GM18951 (cell line): ENCODE measurements around the gene PCDHGB6.
"Not testable (repeated sequence)": the region's sequence is repeated elsewhere in the genome, so short reads cannot be mapped to it uniquely, and the experiment has no call there.

ENCODE experiments used
- POLR2A ChIP-seq: IDR thresholded peaks from 4 replicates; pipeline ENCODE4 v1.6.1; 2011; ENCODE audit warnings: mild to moderate bottlenecking; ENCODE audit not compliant: insufficient read length, insufficient read depth; ENCODE audit errors: extremely low read depth
- in situ Hi-C: fragments of 300-500 bp; cut with MboI; formaldehyde crosslinking; loops from one replicate; pipeline ENCODE4 v1.12.0; 2022; ENCODE audit warnings: low sequenced_read_pairs, mixed read lengths, inconsistent platforms; ENCODE audit not compliant: unreplicated experiment

Gene PCDHGB6

DNA sequence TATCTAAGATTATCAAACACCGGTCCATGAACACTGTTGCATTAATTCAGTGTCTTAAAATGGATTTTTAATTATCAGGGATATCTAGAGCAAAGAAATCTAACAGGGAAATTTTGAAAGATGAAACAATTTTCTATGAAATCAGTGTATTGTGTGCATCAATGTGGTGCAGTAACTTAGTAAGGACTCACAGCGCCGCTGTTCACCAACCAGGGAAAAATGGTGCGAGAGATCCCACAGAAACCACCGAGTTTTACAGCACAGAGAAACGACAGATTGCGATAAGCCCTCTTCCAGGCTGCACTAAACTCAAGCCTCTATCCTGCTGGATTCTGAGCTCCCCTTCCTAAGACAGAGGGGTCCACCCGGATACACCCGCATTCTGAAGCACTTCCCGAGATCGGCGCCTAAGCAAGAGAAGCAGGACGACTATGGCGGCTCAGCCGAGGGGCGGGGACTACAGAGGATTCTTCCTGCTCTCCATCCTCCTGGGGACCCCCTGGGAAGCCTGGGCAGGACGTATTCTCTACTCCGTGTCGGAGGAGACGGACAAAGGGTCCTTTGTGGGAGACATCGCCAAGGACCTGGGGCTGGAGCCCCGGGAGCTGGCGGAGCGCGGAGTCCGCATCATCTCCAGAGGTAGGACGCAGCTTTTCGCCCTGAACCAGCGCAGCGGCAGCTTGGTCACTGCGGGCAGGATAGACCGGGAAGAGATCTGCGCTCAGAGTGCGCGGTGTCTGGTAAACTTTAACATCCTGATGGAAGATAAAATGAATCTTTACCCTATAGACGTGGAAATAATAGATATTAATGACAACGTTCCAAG is 25.1 kb upstream of the PCDHGB6 start, which contains the start of gene PCDHGA7:
PCDHGA7 (plus strand) TSS at position 274 of the 826 bp plus-strand sequence; CDS start at position 432, 158 bp downstream.
- in situ Hi-C loops = no loop called here

DNA sequence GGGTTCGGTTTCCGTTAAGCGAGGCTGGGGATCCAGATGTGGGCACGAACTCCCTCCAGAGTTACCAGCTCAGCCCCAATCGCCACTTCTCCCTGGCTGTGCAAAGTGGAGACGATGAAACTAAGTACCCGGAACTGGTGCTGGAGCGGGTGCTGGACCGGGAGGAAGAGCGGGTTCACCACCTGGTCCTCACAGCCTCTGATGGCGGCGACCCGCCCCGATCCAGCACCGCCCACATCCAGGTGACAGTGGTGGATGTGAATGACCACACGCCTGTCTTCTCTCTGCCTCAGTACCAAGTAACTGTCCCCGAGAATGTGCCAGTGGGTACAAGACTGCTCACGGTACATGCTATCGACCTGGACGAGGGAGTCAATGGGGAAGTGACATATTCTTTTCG is 24.5 kb upstream of the PCDHGB6 start:
- no peak for TF ChIP-seq POLR2A
- in situ Hi-C loops = no loop called here

More for the DNA sequence above, 25.1 kb upstream of the PCDHGB6 start, which contains the start of gene PCDHGA7:
- no peak for TF ChIP-seq POLR2A

DNA sequence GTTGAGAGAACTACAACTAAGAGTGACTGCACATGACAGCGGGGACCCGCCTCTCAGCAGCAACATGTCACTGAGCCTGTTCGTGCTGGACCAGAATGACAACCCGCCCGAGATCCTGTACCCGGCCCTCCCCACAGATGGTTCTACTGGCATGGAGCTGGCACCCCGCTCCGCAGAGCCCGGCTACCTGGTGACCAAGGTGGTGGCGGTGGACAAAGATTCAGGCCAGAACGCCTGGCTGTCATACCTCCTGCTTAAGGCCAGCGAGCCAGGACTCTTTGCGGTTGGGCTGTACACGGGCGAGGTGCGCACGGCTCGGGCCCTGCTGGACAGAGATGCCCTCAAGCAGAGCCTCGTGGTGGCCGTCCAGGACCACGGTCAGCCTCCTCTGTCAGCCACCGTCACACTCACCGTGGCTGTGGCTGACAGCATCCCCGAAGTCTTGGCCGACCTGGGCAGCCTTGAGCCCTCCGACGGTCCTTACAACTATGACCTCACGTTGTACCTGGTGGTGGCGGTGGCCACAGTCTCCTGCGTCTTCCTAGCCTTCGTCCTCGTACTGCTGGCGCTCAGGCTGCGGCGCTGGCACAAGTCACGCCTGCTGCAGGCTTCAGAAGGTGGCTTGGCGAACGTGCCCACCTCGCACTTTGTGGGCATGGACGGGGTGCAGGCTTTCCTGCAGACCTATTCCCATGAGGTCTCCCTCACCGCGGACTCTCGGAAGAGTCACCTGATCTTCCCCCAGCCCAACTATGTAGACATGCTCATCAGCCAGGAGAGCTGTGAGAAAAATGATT is 23.2 kb upstream of the PCDHGB6 start:
- in situ Hi-C loops = no loop called here
- no peak for TF ChIP-seq POLR2A

DNA sequence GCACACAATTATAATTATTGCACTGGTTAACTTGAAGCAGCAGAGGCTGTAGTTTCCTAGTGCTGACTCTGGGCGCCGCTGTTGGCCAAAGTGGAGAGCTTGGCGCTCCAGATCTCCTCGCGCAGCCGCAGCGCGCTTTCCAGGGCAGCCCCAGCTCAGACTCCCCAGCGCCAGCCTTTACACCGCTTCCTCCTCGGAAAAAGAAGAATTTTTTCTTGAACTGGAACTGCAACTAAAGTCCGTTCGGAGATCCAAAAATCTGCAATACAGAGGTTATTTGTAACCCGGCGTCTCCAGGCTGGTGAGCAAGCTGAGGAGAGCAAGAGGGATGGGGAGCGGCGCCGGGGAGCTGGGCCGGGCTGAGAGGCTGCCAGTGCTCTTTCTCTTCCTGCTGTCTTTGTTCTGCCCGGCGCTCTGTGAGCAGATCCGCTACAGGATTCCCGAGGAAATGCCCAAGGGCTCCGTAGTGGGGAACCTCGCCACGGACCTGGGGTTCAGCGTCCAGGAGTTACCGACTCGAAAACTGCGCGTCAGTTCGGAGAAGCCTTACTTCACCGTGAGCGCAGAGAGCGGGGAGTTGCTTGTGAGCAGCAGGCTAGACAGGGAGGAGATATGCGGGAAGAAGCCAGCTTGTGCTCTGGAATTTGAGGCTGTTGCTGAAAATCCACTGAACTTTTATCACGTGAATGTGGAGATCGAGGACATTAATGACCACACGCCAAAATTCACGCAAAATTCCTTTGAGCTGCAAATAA is 20.1 kb upstream of the PCDHGB6 start, which contains the start of gene PCDHGB4:
PCDHGB4 (plus strand) TSS at position 142 of the 755 bp plus-strand sequence; CDS start at position 329, 187 bp downstream.
- in situ Hi-C loops = not testable (repeated sequence)

DNA sequence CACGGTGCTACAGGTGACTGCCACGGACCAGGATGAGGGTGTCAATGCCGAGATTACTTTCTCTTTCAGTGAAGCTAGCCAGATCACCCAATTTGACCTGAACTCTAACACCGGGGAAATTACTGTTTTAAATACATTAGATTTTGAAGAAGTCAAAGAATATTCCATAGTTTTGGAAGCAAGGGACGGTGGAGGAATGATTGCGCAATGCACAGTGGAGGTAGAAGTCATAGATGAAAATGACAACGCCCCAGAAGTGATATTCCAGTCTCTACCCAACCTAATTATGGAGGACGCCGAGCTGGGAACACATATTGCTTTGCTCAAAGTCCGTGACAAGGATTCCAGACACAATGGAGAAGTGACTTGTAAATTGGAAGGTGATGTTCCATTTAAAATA is 19.2 kb upstream of the PCDHGB6 start:
- in situ Hi-C loops = no loop called here
- TF ChIP-seq POLR2A = no peak

DNA sequence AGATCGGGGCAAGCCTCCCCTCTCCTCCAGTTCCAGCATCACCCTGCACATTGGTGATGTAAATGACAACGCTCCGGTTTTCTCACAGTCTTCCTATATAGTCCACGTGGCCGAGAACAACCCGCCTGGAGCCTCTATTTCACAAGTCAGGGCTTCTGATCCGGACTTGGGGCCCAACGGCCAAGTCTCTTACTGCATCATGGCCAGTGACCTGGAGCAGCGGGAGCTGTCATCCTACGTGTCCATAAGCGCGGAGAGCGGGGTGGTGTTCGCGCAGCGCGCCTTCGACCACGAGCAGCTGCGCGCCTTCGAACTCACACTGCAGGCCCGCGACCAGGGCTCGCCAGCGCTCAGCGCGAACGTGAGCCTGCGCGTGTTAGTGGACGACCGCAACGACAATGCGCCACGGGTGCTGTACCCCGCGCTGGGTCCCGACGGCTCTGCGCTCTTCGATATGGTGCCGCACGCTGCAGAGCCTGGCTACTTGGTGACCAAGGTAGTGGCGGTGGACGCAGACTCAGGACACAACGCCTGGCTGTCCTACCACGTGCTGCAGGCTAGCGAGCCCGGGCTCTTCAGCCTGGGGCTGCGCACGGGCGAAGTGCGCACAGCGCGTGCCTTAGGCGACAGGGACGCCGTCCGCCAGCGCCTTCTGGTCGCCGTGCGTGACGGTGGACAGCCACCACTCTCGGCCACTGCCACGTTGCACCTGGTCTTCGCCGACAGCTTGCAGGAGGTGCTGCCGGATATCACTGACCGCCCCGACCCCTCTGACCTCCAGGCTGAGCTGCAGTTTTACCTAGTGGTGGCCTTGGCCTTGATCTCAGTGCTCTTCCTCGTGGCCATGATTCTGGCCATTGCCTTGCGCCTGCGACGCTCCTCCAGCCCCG is 18.4 kb upstream of the PCDHGB6 start:
- in situ Hi-C loops = no loop called here

DNA sequence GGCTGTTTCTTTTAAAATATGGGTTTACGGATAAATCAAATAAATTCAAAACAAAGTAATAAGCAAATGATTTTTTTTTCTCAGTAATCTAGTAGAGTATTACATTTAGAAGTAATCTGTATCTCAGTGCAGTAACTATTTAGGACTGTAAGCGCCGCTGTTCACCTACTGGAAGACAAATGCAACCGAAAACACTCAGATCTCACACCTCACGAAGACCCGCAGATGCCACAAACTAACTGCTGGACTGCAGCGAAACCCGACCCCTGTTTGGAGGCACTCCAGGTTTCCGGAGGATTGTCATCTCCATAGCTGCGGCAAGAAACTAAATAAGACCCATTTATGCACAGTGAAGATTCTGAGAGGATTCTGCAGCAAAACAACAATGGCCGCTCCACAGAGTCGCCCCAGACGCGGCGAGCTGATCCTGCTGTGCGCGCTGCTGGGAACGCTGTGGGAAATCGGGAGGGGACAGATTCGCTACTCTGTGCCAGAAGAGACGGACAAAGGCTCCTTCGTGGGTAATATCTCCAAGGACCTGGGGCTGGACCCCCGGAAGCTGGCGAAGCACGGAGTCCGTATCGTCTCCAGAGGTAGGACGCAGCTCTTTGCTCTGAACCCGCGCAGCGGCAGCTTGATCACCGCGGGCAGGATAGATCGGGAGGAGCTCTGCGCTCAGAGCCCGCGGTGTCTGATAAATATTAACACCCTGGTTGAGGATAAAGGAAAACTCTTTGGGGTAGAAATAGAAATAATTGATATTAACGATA is 15.2 kb upstream of the PCDHGB6 start, which contains the start of gene PCDHGA8:
PCDHGA8 (plus strand) TSS at position 205 of the 770 bp plus-strand sequence; CDS start at position 386, 181 bp downstream.
- no peak for TF ChIP-seq POLR2A
- in situ Hi-C loops = no loop called here

More for the DNA sequence above, 18.4 kb upstream of the PCDHGB6 start:
- TF ChIP-seq POLR2A = no peak

DNA sequence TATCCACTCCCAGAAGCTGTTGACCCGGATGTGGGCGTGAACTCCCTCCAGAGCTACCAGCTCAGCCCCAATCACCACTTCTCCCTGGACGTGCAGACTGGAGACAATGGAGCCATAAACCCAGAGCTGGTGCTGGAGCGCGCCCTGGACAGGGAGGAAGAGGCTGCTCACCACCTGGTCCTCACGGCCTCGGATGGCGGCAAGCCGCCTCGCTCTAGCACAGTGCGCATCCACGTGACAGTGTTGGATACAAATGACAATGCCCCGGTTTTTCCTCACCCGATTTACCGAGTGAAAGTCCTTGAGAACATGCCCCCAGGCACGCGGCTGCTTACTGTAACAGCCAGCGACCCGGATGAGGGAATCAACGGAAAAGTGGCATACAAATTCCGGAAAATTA is 14.6 kb upstream of the PCDHGB6 start:
- no peak for TF ChIP-seq POLR2A
- in situ Hi-C loops = no loop called here

DNA sequence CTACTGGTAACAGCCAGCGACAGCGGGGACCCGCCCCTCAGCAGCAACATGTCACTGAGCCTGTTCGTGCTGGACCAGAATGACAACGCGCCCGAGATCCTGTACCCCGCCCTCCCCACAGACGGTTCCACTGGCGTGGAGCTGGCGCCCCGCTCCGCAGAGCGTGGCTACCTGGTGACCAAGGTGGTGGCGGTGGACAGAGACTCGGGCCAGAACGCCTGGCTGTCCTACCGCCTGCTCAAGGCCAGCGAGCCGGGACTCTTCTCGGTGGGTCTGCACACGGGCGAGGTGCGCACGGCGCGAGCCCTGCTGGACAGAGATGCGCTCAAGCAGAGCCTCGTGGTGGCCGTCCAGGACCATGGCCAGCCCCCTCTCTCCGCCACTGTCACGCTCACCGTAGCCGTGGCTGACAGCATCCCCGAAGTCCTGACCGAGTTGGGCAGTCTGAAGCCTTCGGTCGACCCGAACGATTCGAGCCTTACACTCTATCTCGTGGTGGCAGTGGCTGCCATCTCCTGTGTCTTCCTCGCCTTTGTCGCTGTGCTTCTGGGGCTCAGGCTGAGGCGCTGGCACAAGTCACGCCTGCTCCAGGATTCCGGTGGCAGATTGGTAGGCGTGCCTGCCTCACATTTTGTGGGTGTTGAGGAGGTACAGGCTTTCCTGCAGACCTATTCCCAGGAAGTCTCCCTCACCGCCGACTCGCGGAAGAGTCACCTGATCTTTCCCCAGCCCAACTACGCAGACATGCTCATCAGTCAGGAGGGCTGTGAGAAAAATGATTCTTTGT is 13.2 kb upstream of the PCDHGB6 start:
- in situ Hi-C loops = not testable (repeated sequence)

DNA sequence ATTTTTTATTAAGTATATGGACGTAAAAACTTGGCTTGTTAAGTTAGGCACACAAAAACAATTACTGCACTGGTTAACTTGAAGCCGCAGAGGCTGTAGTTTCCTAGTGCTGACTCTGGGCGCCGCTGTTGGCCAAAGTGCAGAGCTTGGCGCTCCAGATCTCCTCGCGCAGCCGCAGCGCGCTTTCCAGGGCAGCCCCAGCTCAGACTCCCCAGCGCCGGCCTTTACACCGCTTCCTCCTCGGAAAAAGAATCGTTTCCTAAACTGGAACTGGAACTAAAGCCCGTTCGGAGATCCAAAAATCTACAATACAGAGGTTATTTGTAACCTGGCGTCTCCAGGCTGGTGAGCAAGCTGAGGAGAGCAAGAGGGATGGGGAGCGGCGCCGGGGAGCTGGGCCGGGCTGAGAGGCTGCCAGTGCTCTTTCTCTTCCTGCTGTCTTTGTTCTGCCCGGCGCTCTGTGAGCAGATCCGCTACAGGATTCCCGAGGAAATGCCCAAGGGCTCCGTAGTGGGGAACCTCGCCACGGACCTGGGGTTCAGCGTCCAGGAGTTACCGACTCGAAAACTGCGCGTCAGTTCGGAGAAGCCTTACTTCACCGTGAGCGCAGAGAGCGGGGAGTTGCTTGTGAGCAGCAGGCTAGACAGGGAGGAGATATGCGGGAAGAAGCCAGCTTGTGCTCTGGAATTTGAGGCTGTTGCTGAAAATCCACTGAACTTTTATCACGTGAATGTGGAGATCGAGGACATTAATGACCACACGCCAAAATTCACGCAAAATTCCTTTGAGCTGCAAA is 9.9 kb upstream of the PCDHGB6 start, which contains the start of gene PCDHGB5:
PCDHGB5 (plus strand) TSS at position 192 of the 796 bp plus-strand sequence; CDS start at position 373, 181 bp downstream.
- in situ Hi-C loops = not testable (repeated sequence)

DNA sequence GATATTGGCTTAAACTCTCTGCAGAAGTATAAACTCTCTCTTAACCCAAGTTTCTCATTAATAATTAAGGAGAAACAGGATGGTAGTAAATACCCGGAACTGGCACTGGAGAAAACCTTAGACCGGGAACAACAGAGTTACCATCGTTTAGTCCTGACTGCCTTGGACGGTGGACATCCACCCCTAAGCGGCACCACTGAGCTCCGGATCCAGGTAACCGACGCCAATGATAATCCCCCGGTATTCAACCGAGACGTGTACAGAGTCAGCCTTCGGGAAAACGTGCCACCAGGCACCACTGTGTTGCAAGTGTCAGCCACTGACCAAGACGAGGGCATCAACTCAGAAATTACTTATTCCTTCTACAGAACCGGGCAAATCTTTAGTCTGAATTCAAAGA is 9.2 kb upstream of the PCDHGB6 start:
- TF ChIP-seq POLR2A = no peak
- in situ Hi-C loops = no loop called here
